ENCODE results near the gene LARGE1.

GRCh38 chr22:33271390-33272161 lies 648.7 kb downstream of the LARGE1 start:
- no peak for TF ChIP-seq CTCF (IDR thresholded peaks at IDR 0.05)
- TF ChIP-seq POLR2A (IDR thresholded peaks at IDR 0.05): no peak
